ENCODE data around the gene CITED4.

DNA sequence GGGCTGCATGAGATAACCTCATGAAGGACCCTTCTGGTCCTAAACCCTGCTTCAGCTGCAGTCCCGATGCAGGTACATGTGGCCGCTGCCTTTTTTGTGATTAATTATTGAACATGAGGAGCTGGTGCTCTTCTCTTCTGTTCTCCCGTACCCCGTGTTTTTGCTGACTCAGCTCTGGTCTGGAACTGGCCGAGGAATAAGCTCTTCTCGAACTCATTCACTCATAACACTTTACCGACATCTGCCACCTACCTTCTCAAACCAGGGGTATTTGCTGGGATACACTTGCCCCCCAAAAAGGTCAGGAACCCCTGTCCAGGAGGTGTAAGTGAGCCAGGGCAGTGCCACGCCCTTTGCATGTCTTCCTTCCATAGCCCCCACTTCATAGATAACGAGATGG, 46.7 kb downstream of the CITED4 start:
- TF ChIP-seq, protein P1, sequence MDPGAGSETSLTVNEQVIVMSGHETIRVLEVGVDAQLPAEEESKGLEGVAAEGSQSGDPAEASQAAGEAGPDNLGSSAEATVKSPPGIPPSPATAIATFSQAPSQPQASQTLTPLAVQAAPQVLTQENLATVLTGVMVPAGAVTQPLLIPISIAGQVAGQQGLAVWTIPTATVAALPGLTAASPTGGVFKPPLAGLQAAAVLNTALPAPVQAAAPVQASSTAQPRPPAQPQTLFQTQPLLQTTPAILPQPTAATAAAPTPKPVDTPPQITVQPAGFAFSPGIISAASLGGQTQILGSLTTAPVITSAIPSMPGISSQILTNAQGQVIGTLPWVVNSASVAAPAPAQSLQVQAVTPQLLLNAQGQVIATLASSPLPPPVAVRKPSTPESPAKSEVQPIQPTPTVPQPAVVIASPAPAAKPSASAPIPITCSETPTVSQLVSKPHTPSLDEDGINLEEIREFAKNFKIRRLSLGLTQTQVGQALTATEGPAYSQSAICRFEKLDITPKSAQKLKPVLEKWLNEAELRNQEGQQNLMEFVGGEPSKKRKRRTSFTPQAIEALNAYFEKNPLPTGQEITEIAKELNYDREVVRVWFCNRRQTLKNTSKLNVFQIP (CRISPR knock-in tag; IDR thresholded peaks at IDR 0.05; ENCODE audit: borderline replicate concordance, low read depth): no peak
- no peak for TF ChIP-seq ZFP30 (CRISPR knock-in tag; IDR thresholded peaks at IDR 0.05)
- TF ChIP-seq, protein P2, sequence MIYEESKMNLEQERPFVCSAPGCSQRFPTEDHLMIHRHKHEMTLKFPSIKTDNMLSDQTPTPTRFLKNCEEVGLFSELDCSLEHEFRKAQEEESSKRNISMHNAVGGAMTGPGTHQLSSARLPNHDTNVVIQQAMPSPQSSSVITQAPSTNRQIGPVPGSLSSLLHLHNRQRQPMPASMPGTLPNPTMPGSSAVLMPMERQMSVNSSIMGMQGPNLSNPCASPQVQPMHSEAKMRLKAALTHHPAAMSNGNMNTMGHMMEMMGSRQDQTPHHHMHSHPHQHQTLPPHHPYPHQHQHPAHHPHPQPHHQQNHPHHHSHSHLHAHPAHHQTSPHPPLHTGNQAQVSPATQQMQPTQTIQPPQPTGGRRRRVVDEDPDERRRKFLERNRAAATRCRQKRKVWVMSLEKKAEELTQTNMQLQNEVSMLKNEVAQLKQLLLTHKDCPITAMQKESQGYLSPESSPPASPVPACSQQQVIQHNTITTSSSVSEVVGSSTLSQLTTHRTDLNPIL (CRISPR knock-in tag; IDR thresholded peaks at IDR 0.05; ENCODE audit: low read depth): no peak
- TF ChIP-seq ZC3H10 (CRISPR knock-in tag; IDR thresholded peaks at IDR 0.05): no peak
- TF ChIP-seq ZFP3 (CRISPR knock-in tag; IDR thresholded peaks at IDR 0.05): no peak
- TF ChIP-seq, protein P3, sequence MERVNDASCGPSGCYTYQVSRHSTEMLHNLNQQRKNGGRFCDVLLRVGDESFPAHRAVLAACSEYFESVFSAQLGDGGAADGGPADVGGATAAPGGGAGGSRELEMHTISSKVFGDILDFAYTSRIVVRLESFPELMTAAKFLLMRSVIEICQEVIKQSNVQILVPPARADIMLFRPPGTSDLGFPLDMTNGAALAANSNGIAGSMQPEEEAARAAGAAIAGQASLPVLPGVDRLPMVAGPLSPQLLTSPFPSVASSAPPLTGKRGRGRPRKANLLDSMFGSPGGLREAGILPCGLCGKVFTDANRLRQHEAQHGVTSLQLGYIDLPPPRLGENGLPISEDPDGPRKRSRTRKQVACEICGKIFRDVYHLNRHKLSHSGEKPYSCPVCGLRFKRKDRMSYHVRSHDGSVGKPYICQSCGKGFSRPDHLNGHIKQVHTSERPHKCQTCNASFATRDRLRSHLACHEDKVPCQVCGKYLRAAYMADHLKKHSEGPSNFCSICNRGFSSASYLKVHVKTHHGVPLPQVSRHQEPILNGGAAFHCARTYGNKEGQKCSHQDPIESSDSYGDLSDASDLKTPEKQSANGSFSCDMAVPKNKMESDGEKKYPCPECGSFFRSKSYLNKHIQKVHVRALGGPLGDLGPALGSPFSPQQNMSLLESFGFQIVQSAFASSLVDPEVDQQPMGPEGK (CRISPR knock-in tag; IDR thresholded peaks at IDR 0.05; ENCODE audit: borderline replicate concordance): no peak
- no peak for TF ChIP-seq TOX (CRISPR knock-in tag; IDR thresholded peaks at IDR 0.05; ENCODE audit: borderline replicate concordance)
- no peak for TF ChIP-seq GLIS3 (CRISPR knock-in tag; IDR thresholded peaks at IDR 0.05)
- no peak for TF ChIP-seq TCF4 (CRISPR knock-in tag; IDR thresholded peaks at IDR 0.05; ENCODE audit: borderline replicate concordance)
- no peak for TF ChIP-seq RARB (CRISPR knock-in tag; IDR thresholded peaks at IDR 0.05)
- TF ChIP-seq ARNTL (CRISPR knock-in tag; IDR thresholded peaks at IDR 0.05; ENCODE audit: borderline replicate concordance, low read depth): no peak
- TF ChIP-seq ISL1 (CRISPR knock-in tag; IDR thresholded peaks at IDR 0.05): no peak
